DND-41 (cell line): Measurements from ENCODE around the gene CERS6.

Experiments used
- ATAC-seq: fragments of 200-7000 bp; cut with Tn5 transposase; 3 replicates; pipeline ENCODE4 v1.9.1; 2021; ENCODE audit warnings: low read depth; ENCODE audit not compliant: insufficient read depth
- DNase-seq: peaks from one replicate; pipeline ENCODE4 v3.0.0-alpha.2; 2020
- H2AFZ ChIP-seq: 2 replicates; pipeline ENCODE4 v1.6.0; 2012; ENCODE audit warnings: low read depth, low read length
- H3K27ac ChIP-seq: 2 replicates; pipeline ENCODE4 v1.5.1; 2012; ENCODE audit warnings: low read length, inconsistent platforms
- H3K27me3 ChIP-seq: fragments of 200-600 bp; sonication (generic); 2 replicates; pipeline ENCODE4 v1.6.0; 2012; ENCODE audit warnings: low read length, mild to moderate bottlenecking, inconsistent platforms; ENCODE audit not compliant: insufficient read depth, poor library complexity
- H3K36me3 ChIP-seq: 2 replicates; pipeline ENCODE4 v1.5.1; 2012; ENCODE audit warnings: low read length, inconsistent platforms; ENCODE audit not compliant: insufficient read depth
- H3K4me1 ChIP-seq: 2 replicates; pipeline ENCODE4 v1.5.1; 2012; ENCODE audit warnings: mild to moderate bottlenecking, low read length; ENCODE audit not compliant: insufficient read depth
- H3K4me2 ChIP-seq: 2 replicates; pipeline ENCODE4 v1.6.0; 2012; ENCODE audit warnings: mild to moderate bottlenecking, moderate library complexity, low read length, inconsistent platforms; ENCODE audit not compliant: insufficient read depth
- H3K4me3 ChIP-seq, 2 experiments: fragments of 200-600 bp in 1 of 2; shearing (Covaris generic) in 1 of 2; 2 replicates each; pipeline ENCODE4 v1.5.1; 2012 to 2016; ENCODE audit warnings: inconsistent platforms in 2 of 2, low read length in 2 of 2, mild to moderate bottlenecking in 2 of 2, low read depth in 1 of 2, moderate library complexity in 1 of 2
- H3K79me2 ChIP-seq: 2 replicates; pipeline ENCODE4 v1.6.0; 2012; ENCODE audit warnings: low read length, inconsistent platforms; ENCODE audit not compliant: insufficient read depth
- H3K9ac ChIP-seq: 2 replicates; pipeline ENCODE4 v1.6.0; 2012; ENCODE audit warnings: low read depth, mild to moderate bottlenecking, inconsistent platforms, low read length, moderate library complexity
- H3K9me3 ChIP-seq: 2 replicates; pipeline ENCODE4 v1.5.1; 2012; ENCODE audit warnings: low read length, moderate library complexity, mild to moderate bottlenecking, inconsistent platforms; ENCODE audit not compliant: insufficient read depth, severe bottlenecking
- H4K20me1 ChIP-seq: 2 replicates; pipeline ENCODE4 v1.6.0; 2012; ENCODE audit warnings: low read length; ENCODE audit not compliant: insufficient read depth
- EZH2 ChIP-seq: IDR thresholded peaks from 3 replicates; pipeline ENCODE4 v1.6.1; 2012; ENCODE audit warnings: borderline replicate concordance, low read depth, mild to moderate bottlenecking, moderate library complexity, low read length, inconsistent platforms; ENCODE audit not compliant: severe bottlenecking
- TF ChIP-seq, protein P1 (sequence below): IDR thresholded peaks from 2 replicates; pipeline ENCODE4 v1.5.1; 2012; ENCODE audit warnings: borderline replicate concordance, low read length, moderate library complexity, mild to moderate bottlenecking; ENCODE audit not compliant: poor library complexity, severe bottlenecking; ENCODE audit errors: extremely low read depth

Gene CERS6

DNA sequence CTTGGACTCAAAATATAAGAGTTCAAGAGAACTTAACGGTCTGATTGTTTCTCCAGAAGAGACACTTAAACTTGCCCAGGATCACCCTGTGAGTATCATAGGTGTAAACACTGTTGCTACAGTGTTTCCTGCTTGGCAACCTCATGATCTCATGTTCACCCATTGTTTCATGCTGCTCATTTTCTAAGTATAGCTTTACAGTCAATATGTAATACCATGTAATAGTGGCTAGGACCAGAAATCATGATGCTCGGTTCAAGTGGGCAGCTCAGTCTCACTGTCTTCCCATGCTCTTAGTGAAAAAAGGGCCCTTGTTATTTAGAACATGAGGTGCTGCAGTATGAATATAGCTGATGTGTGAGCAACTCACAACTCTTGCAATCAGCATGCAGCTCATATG lies 157.5 kb downstream of the CERS6 start:
- no peak overlapping the region for H3K27ac ChIP-seq

DNA sequence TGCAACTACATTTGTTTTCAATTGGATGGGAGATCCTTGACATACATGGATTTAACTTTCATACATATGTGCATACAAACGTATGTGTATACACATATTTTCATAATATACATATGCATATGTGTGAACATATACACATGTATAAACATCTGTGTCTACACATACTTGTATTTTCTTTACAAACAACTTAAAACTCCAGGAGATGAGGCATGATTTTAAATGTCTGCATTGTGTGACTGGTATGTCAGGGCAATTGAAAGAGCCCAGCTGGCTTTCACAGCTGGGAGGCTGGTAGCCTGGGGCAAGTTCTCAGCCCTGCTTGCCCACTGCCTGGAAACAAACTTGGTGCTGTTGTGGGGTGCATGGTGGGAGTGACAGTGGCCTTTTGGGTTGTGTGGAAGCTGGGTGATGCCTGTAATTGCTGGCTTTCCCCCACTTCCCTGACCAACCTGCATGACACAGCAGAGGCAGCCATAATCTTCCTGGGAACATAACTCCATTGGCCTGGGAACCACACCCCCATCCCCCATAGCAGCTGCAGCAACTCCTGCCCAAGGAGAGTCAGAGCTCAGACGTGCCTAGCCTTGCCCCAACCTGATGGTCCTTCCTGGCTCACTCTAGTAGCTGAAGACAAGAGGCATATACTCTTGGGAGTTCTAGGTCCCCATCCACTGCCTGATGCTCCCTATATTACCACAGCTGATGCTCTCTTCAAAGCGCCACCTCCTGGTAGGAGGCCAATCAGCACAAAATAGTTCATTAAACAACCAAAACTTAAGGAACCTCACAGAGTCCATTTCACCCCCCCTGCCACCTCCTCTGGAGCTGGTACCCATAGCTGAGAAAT lies 158.3 kb downstream of the CERS6 start:
- no peaks in the 10 kb centered on the region for H3K27me3 ChIP-seq
- TF ChIP-seq, protein P1, sequence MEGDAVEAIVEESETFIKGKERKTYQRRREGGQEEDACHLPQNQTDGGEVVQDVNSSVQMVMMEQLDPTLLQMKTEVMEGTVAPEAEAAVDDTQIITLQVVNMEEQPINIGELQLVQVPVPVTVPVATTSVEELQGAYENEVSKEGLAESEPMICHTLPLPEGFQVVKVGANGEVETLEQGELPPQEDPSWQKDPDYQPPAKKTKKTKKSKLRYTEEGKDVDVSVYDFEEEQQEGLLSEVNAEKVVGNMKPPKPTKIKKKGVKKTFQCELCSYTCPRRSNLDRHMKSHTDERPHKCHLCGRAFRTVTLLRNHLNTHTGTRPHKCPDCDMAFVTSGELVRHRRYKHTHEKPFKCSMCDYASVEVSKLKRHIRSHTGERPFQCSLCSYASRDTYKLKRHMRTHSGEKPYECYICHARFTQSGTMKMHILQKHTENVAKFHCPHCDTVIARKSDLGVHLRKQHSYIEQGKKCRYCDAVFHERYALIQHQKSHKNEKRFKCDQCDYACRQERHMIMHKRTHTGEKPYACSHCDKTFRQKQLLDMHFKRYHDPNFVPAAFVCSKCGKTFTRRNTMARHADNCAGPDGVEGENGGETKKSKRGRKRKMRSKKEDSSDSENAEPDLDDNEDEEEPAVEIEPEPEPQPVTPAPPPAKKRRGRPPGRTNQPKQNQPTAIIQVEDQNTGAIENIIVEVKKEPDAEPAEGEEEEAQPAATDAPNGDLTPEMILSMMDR = peak; percentile 48
- TF ChIP-seq EZH2 = no peak
- no peak overlapping the region for H3K4me3 ChIP-seq
- no peaks in the 10 kb centered on the region for H3K9me3 ChIP-seq
- H2AFZ ChIP-seq = no peak overlapping the region
- no peaks in the 10 kb centered on the region for H4K20me1 ChIP-seq
- no peak overlapping the region for H3K4me2 ChIP-seq
- ATAC-seq (peak; percentile 57; the same call in 2 of the 3 replicates), DNase-seq (peak; percentile 8)
- no peak overlapping the region for H3K9ac ChIP-seq
- no peaks in the 10 kb centered on the region for H3K79me2 ChIP-seq
- no peaks in the 10 kb centered on the region for H3K4me1 ChIP-seq
- H3K27ac ChIP-seq = no peak overlapping the region
- no peaks in the 10 kb centered on the region for H3K36me3 ChIP-seq

More for the DNA sequence above, 157.5 kb downstream of the CERS6 start:
- DNase-seq (no peak), ATAC-seq (no peak)
- H4K20me1 ChIP-seq = no peaks in the 10 kb centered on the region
- H2AFZ ChIP-seq = no peak overlapping the region
- no peaks in the 10 kb centered on the region for H3K4me1 ChIP-seq
- no peak for TF ChIP-seq EZH2
- TF ChIP-seq, protein P1 = no peak
- no peaks in the 10 kb centered on the region for H3K36me3 ChIP-seq
- H3K9me3 ChIP-seq = no peaks in the 10 kb centered on the region
- no peak overlapping the region for H3K9ac ChIP-seq
- H3K79me2 ChIP-seq = no peaks in the 10 kb centered on the region
- no peak overlapping the region for H3K4me3 ChIP-seq
- no peaks in the 10 kb centered on the region for H3K27me3 ChIP-seq
- H3K4me2 ChIP-seq = no peak overlapping the region

DNA sequence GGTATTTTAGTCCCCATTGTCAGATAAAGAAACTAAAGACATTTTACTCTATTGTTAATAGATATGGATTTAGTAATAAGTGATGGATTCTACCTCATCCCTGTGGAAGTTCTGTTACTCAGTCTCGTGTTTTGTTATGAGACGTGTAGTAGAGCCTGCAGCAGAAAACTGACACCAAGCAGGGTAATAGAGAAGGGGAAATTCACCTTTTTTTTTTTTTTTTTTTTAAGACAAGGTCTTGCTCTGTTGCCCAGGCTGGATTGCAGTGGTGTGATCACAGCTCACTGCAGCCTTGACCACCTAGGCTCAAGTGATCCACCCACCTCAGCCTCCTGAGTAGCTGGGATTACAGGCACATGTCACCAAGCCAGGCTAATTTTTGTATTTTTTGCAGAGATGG lies 164.5 kb downstream of the CERS6 start:
- Histone ChIP-seq H3K4me1 (no peaks in the 10 kb centered on the region), H3K9ac (no peak overlapping the region), H4K20me1 (no peaks in the 10 kb centered on the region), H3K9me3 (no peaks in the 10 kb centered on the region), H3K36me3 (no peaks in the 10 kb centered on the region), H3K27ac (no peak overlapping the region), H3K79me2 (no peaks in the 10 kb centered on the region), H3K4me3 (no peak overlapping the region), H3K27me3 (no peaks in the 10 kb centered on the region), H2AFZ (no peak overlapping the region), H3K4me2 (no peak overlapping the region)
- DNase-seq (no peak), ATAC-seq (no peak)
- TF ChIP-seq, protein P1 = no peak
- no peak for TF ChIP-seq EZH2
